Hepatocyte (in vitro differentiated cells): ENCODE data around the gene MTMR3.

Source experiments
- EZH2 ChIP-seq: fragments of 200-600 bp; sonication (generic); IDR thresholded peaks from 2 replicates; pipeline ENCODE4 v1.6.1; 2016; ENCODE audit warnings: antibody characterized with exemption, mild to moderate bottlenecking, borderline replicate concordance
- TF ChIP-seq, protein P1 (sequence below): fragments of 200-600 bp; sonication (generic); IDR thresholded peaks from 2 replicates; pipeline ENCODE4 v1.5.1; 2016; ENCODE audit warnings: antibody characterized with exemption, mild to moderate bottlenecking; ENCODE audit not compliant: poor library complexity

DNA sequence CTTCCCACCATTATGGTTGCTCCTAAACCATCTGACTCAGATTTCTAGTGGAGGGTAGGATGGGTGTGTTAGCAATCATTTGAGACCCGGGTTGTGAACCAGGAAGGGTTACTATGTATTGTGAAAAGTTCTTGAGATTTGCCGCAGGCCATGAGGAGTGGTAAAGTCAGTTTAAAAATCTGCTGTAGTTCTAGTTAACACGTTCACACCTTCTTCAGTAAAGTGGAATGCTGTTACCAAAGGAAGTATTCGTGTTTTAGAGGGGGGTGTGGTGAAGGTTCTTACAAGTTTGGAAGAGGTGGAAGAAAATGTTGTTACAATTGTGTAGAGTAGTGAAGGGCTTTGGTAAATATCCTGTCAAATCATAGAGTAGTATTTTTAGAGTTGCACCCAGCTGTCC, 2.6 kb downstream of the MTMR3 start:
- TF ChIP-seq EZH2: no peak
- TF ChIP-seq, protein P1, sequence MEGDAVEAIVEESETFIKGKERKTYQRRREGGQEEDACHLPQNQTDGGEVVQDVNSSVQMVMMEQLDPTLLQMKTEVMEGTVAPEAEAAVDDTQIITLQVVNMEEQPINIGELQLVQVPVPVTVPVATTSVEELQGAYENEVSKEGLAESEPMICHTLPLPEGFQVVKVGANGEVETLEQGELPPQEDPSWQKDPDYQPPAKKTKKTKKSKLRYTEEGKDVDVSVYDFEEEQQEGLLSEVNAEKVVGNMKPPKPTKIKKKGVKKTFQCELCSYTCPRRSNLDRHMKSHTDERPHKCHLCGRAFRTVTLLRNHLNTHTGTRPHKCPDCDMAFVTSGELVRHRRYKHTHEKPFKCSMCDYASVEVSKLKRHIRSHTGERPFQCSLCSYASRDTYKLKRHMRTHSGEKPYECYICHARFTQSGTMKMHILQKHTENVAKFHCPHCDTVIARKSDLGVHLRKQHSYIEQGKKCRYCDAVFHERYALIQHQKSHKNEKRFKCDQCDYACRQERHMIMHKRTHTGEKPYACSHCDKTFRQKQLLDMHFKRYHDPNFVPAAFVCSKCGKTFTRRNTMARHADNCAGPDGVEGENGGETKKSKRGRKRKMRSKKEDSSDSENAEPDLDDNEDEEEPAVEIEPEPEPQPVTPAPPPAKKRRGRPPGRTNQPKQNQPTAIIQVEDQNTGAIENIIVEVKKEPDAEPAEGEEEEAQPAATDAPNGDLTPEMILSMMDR: no peak
